Endothelial cell (in vitro differentiated cells): ENCODE results near the gene SSPN. TPM values are rescaled to one million over a fixed set of nuclear protein-coding genes. Genes with fewer than 3 reads are reported as not detected.

Experiments used
- DNase-seq: peaks from one replicate; pipeline ENCODE4 v3.0.0; 2021; ENCODE audit warnings: low spot score
- H3K27ac Mint-ChIP-seq: one replicate; pipeline ENCODE4 v1.8.0; 2021; ENCODE audit warnings: mixed read lengths, inconsistent platforms; ENCODE audit not compliant: unreplicated experiment
- H3K27me3 Mint-ChIP-seq: one replicate; pipeline ENCODE4 v1.8.0; 2021; ENCODE audit warnings: mild to moderate bottlenecking, moderate library complexity, mixed read lengths, inconsistent platforms; ENCODE audit not compliant: unreplicated experiment
- H3K36me3 Mint-ChIP-seq: one replicate; pipeline ENCODE4 v1.8.0; 2021; ENCODE audit warnings: mild to moderate bottlenecking, low read depth, mixed read lengths, inconsistent platforms; ENCODE audit not compliant: unreplicated experiment
- H3K4me1 Mint-ChIP-seq: one replicate; pipeline ENCODE4 v1.8.0; 2021; ENCODE audit warnings: mild to moderate bottlenecking, mixed read lengths, inconsistent platforms; ENCODE audit not compliant: unreplicated experiment
- H3K4me3 Mint-ChIP-seq: one replicate; pipeline ENCODE4 v1.8.0; 2021; ENCODE audit warnings: mild to moderate bottlenecking, mixed read lengths, inconsistent platforms; ENCODE audit not compliant: unreplicated experiment
- H3K9me3 Mint-ChIP-seq: one replicate; pipeline ENCODE4 v1.8.0; 2021; ENCODE audit warnings: mixed read lengths, inconsistent platforms; ENCODE audit not compliant: unreplicated experiment
- long read RNA-seq: library from polyadenylated mRNA; unstranded; transcript quantifications from one replicate; pipeline ENCODE4 v2.0.0, GENCODE V29; 2020; ENCODE audit not compliant: unreplicated experiment
- total RNA-seq: library from RNA; stranded (reverse); fragmentation: NEBNext Ultra II Directional; extraction: Animal tissue kit (Norgen Biotek cat#: 25700); gene quantifications from one replicate; pipeline ENCODE4 v1.2.1, GENCODE V29; 2021; ENCODE audit not compliant: unreplicated experiment
- TF ChIP-seq, protein P1 (sequence below): fragments of 200-600 bp; sonication (generic); IDR thresholded peaks from one replicate; pipeline ENCODE4 v1.5.0; 2021; ENCODE audit warnings: antibody characterized with exemption; ENCODE audit not compliant: unreplicated experiment

Gene SSPN, protein sequence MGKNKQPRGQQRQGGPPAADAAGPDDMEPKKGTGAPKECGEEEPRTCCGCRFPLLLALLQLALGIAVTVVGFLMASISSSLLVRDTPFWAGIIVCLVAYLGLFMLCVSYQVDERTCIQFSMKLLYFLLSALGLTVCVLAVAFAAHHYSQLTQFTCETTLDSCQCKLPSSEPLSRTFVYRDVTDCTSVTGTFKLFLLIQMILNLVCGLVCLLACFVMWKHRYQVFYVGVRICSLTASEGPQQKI
- 2.7 TPM for total RNA-seq
- long read RNA-seq, full-length matches to known transcripts, result 3 of 4 reads
- long read RNA-seq, partial matches to known transcripts, result 0 of 4 reads
- long read RNA-seq, other reads (novel, unspliced or antisense), result 1 of 4 reads

DNA sequence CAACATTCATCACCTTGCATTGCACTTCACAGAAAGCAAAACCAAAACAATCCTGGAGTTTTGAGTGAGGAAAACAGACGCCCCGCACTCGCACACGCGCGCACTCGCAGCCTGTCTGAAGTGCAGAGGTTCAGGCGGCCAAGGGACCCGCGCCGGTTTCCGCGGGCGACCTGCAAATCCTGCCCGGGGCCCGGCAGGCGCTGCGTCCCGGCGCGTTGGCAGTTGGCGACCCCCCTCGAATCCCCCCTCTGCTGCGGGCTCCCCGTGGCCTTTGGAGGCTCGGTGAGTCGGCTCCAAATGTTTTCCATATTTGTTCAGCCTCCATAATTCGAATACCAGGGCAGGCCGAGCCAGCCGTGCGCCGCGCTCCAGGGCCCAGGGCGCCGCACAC, at the start of gene SSPN:
Gene SSPN, plus strand, starts transcription at position 324 of the 391 bp plus-strand sequence. CDS start 100 bp downstream, outside the sequence.
- H3K9me3 Mint-ChIP-seq, result no peaks in the 10 kb centered on the region
- DNase-seq, result peak; percentile 49
- H3K27me3 Mint-ChIP-seq, result peaks cover 5% of the 10 kb centered on the region
- TF ChIP-seq, protein P1, sequence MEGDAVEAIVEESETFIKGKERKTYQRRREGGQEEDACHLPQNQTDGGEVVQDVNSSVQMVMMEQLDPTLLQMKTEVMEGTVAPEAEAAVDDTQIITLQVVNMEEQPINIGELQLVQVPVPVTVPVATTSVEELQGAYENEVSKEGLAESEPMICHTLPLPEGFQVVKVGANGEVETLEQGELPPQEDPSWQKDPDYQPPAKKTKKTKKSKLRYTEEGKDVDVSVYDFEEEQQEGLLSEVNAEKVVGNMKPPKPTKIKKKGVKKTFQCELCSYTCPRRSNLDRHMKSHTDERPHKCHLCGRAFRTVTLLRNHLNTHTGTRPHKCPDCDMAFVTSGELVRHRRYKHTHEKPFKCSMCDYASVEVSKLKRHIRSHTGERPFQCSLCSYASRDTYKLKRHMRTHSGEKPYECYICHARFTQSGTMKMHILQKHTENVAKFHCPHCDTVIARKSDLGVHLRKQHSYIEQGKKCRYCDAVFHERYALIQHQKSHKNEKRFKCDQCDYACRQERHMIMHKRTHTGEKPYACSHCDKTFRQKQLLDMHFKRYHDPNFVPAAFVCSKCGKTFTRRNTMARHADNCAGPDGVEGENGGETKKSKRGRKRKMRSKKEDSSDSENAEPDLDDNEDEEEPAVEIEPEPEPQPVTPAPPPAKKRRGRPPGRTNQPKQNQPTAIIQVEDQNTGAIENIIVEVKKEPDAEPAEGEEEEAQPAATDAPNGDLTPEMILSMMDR, result no peak
- H3K36me3 Mint-ChIP-seq, result no peaks in the 10 kb centered on the region
- H3K4me3 Mint-ChIP-seq, result peak within 1 kb of the TSS; percentile 92
- peaks cover 2% of the 10 kb centered on the region for H3K4me1 Mint-ChIP-seq
- no peak within 1 kb of the TSS for H3K27ac Mint-ChIP-seq

DNA sequence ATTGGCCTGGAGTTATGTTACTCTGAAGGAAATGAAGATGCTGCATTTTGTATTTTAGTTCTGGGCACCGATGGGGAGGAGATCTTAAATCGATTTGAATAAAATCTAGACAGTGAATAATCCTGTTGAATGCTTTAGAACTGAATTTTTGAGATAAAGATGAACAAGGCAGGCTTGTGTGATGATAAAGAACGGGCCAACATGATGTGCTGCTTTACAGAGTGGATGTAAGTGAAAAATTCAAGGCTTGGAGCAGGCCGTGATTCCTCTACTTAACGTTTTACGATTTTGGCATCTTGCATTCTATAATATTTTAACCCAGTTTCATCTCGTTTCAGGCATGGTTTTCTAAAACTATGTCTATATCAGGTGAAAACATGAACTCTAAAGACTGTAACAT, 47.1 kb upstream of the SSPN start:
- no peak for DNase-seq
- Mint-ChIP-seq H3K9me3 (no peaks in the 10 kb centered on the region), H3K27ac (no peak overlapping the region), H3K4me3 (no peak overlapping the region), H3K4me1 (no peaks in the 10 kb centered on the region), H3K27me3 (no peaks in the 10 kb centered on the region), H3K36me3 (no peaks in the 10 kb centered on the region)
- TF ChIP-seq, protein P1, result no peak

DNA sequence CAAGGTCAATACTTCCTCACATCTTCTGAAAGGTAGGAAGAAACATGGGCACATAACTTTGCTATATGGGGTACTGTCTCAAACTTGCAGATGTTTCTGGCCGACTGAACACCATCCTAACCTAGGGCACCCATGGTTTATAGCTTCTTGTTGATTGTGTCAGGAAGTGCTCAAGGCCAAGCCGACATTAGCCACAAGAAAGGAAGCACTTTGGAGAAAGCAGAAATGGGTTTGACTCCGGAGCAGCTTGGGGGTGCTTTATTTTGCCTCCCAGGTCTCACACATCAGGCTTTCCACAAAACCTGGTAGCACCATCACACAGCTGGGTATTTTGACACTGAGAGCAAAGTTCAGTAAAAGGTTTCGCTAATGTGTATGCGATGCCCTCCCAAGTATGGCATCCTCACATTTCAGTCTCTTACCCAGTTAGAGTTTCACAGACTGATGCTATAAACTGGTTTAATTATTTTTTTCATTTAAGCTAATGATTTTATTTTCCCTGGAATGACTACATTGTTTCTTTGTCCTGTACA, 45.3 kb upstream of the SSPN start:
- TF ChIP-seq, protein P1, result no peak
- H3K9me3 Mint-ChIP-seq, result no peaks in the 10 kb centered on the region

DNA sequence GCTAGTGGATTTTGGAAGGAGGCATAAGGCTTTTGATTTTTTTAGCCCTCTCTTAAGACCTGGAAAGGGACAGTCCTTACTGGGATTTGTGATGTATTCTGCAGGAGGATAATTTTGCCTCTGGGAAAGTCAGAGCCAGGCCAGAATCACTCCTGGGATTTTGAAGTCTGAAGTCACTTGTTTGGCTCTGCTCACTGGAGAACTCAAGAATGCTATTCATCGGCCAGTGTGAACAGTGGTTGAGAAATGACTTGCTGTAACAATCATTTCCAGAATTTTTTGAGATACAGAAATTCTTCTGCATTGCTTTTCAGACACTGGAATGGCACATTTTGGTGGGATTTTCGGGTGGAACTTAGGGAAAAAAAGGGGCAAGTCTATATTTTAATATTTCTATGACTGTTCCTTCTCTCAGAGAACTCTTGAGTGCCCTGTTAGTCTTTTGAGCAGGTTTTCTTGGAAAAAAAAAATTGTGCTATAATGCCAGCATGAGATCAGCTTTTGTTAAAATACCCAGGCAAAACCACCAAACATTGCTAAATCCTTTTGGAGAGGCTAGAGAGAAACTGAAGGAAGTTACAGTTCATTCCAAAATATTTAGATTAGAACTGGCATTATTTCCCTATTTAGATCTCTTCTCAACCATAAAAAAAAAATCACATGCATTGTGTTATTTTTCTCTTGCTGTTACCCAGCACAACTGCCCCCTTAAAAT, 44.5 kb upstream of the SSPN start:
- H3K4me3 Mint-ChIP-seq, result no peak overlapping the region
- TF ChIP-seq, protein P1, result no peak

More for the DNA sequence above, 45.3 kb upstream of the SSPN start:
- Mint-ChIP-seq H3K4me3 (no peak overlapping the region), H3K36me3 (no peaks in the 10 kb centered on the region), H3K27ac (no peak overlapping the region), H3K4me1 (no peaks in the 10 kb centered on the region), H3K27me3 (no peaks in the 10 kb centered on the region)
- DNase-seq, result no peak

More for the DNA sequence above, 44.5 kb upstream of the SSPN start:
- H3K4me1 Mint-ChIP-seq, result peaks cover 2% of the 10 kb centered on the region
- H3K27me3 Mint-ChIP-seq, result no peaks in the 10 kb centered on the region
- no peaks in the 10 kb centered on the region for H3K9me3 Mint-ChIP-seq
- DNase-seq, result no peak
- no peak overlapping the region for H3K27ac Mint-ChIP-seq
- H3K36me3 Mint-ChIP-seq, result no peaks in the 10 kb centered on the region
